ENCODE data around the gene ATL3. TPM values are rescaled to one million over a fixed set of nuclear protein-coding genes. Genes with fewer than 3 reads are reported as not detected.

The ATL3 gene
- total and polyA plus RNA-seq, 2 of the 13 experiments (the other 11 are each of a cell fraction or from before 2014, with no cell fraction given) = not detected

GRCh38 chr11:63623513-63624140, 47.5 kb downstream of the ATL3 start:
- 41% methylated on average over 7 of the region's 7 CpGs for WGBS (ENCODE audit: low lambda C conversion rate)
- DNase-seq (ENCODE audit: low spot score) (no peak), ATAC-seq (no peak), FAIRE-seq (no peak)
- H3K4me3 ChIP-seq (replicated peaks in 1 of 3; ENCODE audit: insufficient read depth in 1 of 3, low read depth in 2 of 3, low read length in 3 of 3) = no peak overlapping the region
- H3K9ac ChIP-seq (ENCODE audit: insufficient read depth, low read depth, low read length) = no peak overlapping the region
- in situ Hi-C loops (cut with HindIII; ENCODE audit: extremely low pct_ligation_motif_present, low pct_unique_long_range_greater_than_20kb) = no loop called here
- peaks cover 2 to 3% of the 10 kb centered on the region in 2 experiments; a peak in 2 of 5 replicates for H3K27me3 ChIP-seq (ENCODE audit: control insufficient read depth in 1 of 2, insufficient read depth in 2 of 2, low read length in 2 of 2)
- POLR2A ChIA-PET = no interaction called here
- H3K4me2 ChIP-seq (ENCODE audit: low read depth, low read length) = no peak overlapping the region
- peaks cover 13% of the 10 kb centered on the region; the same call in 1 of the 2 replicates for H3K4me1 ChIP-seq (ENCODE audit: insufficient read depth, low read length)
- H3K79me2 ChIP-seq (ENCODE audit: insufficient read depth, low read length) = no peaks in the 10 kb centered on the region
- H4K20me1 ChIP-seq (ENCODE audit: insufficient read depth, low read length) = no peaks in the 10 kb centered on the region
- CTCF ChIA-PET (ENCODE audit: low intra/inter-chr PET ratio, low total read pairs) = no interaction called here
- no peak overlapping the region for H2AFZ ChIP-seq (ENCODE audit: low read length)
- H3K9me3 ChIP-seq (ENCODE audit: low read length) = no peaks in the 10 kb centered on the region
- H3K27ac ChIP-seq (ENCODE audit: extremely low read length, insufficient read depth, low read length) = no peak overlapping the region
- no peaks in the 10 kb centered on the region for H3K36me3 ChIP-seq (replicated peaks in 1 of 2; ENCODE audit: control insufficient read depth in 1 of 2, insufficient read depth in 2 of 2, low read length in 2 of 2)
- BruUV-seq (replicated peaks) = no TSS peak
- intact Hi-C loops (cut with micrococcal nuclease; ENCODE audit: unreplicated experiment) = no loop called here
- TF ChIP-seq MEF2D (CRISPR knock-in tag; IDR thresholded peaks at IDR 0.05) (no peak), ZHX1 (CRISPR knock-in tag; IDR thresholded peaks at IDR 0.05; ENCODE audit: low read depth) (no peak), IRF2 (CRISPR knock-in tag; IDR thresholded peaks at IDR 0.05) (no peak), ZNF503 (CRISPR knock-in tag; IDR thresholded peaks at IDR 0.05) (no peak), SP2 (CRISPR knock-in tag; IDR thresholded peaks at IDR 0.05) (no peak), CEBPB (IDR thresholded peaks at IDR 0.05; ENCODE audit: borderline replicate concordance, low read depth, low read length) (no peak), ZNF772 (CRISPR knock-in tag; IDR thresholded peaks at IDR 0.05) (no peak), PRDM15 (CRISPR knock-in tag; IDR thresholded peaks at IDR 0.05) (no peak), HOXA7 (CRISPR knock-in tag; IDR thresholded peaks at IDR 0.05) (no peak), ZNF12 (CRISPR knock-in tag; IDR thresholded peaks at IDR 0.05) (no peak), AGO2 (optimal IDR thresholded peaks at IDR 0.05; ENCODE audit: low read depth, low read length) (no peak), MXD4 (CRISPR knock-in tag; IDR thresholded peaks at IDR 0.05) (no peak)

All from HepG2 (cell line).